Heart left ventricle (tissue), 16 donors: ENCODE data around the gene LOXL3. TPM values are rescaled to one million over a fixed set of nuclear protein-coding genes. Genes with fewer than 3 reads are reported as not detected.

Source experiments
- ATAC-seq, 4 donors: fragments of 200-7000 bp; cut with Tn5 transposase; one replicate each; pipeline ENCODE4 v1.9.1; 2020 to 2022; ENCODE audit warnings: moderate library complexity in 4 of 4, mild to moderate bottlenecking in 3 of 4, moderate number of reproducible peaks in 1 of 4
- DNase-seq, 5 donors: peaks; one replicate each; pipeline ENCODE4 v3.0.0-alpha.2; 2020
- H3K27ac ChIP-seq, 12 donors: fragments of 200-600 bp; sonication (generic) in 4 of 12; one replicate each; pipeline versions ENCODE4 v1.5.0 to v1.8.0; 2016 to 2022; ENCODE audit warnings: mild to moderate bottlenecking in 2 of 12
- H3K27me3 ChIP-seq, 9 donors: fragments of 200-600 bp; sonication (generic) in 2 of 9; one replicate each; pipeline versions ENCODE4 v1.5.1 to v1.8.0; 2016 to 2022; ENCODE audit warnings: mild to moderate bottlenecking in 3 of 9
- H3K36me3 ChIP-seq, 9 donors: fragments of 200-600 bp; sonication (generic) in 2 of 9; one replicate each; pipeline versions ENCODE4 v1.5.0 to v1.8.0; 2018 to 2022; ENCODE audit warnings: mild to moderate bottlenecking in 2 of 9
- H3K4me1 ChIP-seq, 12 donors: fragments of 200-600 bp; sonication (generic) in 4 of 12; one replicate each; pipeline versions ENCODE4 v1.5.0 to v1.8.0; 2016 to 2022; ENCODE audit warnings: mild to moderate bottlenecking in 3 of 12
- H3K4me3 ChIP-seq, 12 donors: fragments of 200-600 bp; sonication (generic) in 4 of 12; one replicate each; pipeline versions ENCODE4 v1.5.0 to v1.8.0; 2017 to 2022; ENCODE audit warnings: mild to moderate bottlenecking in 9 of 12, moderate library complexity in 4 of 12
- H3K9me3 ChIP-seq, 12 donors: fragments of 200-600 bp; sonication (generic) in 4 of 12; one replicate each; pipeline versions ENCODE4 v1.5.0 to v1.8.0; 2016 to 2022; ENCODE audit warnings: mild to moderate bottlenecking in 1 of 12
- CTCF ChIP-seq, 12 donors: fragments of 200-600 bp; sonication (generic) in 4 of 12; IDR thresholded peaks; one replicate each; pipeline versions ENCODE4 v1.5.0 to v1.8.0; 2018 to 2022; ENCODE audit warnings: antibody characterized with exemption in 12 of 12, mild to moderate bottlenecking in 5 of 12
- POLR2A ChIP-seq, 2 donors: fragments of 450-650 bp; IDR thresholded peaks; one replicate each; pipeline ENCODE4 v1.6.1; 2017; ENCODE audit warnings: antibody characterized with exemption in 2 of 2, mild to moderate bottlenecking in 2 of 2, moderate library complexity in 2 of 2
- WGBS, 4 donors: extraction: QIAGEN DNeasy Blood & Tissue Kit in 2 of 4; methylation state at CpG; one replicate each; pipeline versions ENCODE4 v1.1.5 to v1.1.7; 2013 to 2018; 5-methylcytosine and 5-hydroxymethylcytosine counted together
- intact Hi-C, 10 donors: fragments of 100-400 bp; cut with DNase I; formaldehyde crosslinking; loops; one replicate each; pipeline versions ENCODE4 v1.11.1 to v1.14.2; 2022
- long read RNA-seq, 3 donors: library from polyadenylated mRNA; unstranded; transcript quantifications; one replicate each; pipeline ENCODE4 v2.0.0, GENCODE V29; 2020 to 2021
- polyA plus RNA-seq, 2 donors: library from polyadenylated mRNA; stranded (reverse); fragments of 200-250 nt; gene quantifications; one replicate each; pipeline ENCODE4 v1.2.3, GENCODE V29; 2013
- total RNA-seq, 9 donors: library from RNA; depleted of rRNA in 2 of 9; stranded (reverse); fragments of >200 nt in 2 of 9; fragmentation: NEBNext Ultra II Directional in 3 of 9; extraction: Animal tissue kit (Norgen Biotek cat#: 25700) in 3 of 9; gene quantifications; one replicate each; pipeline versions ENCODE4 v1.1.0 to v1.2.4, GENCODE V29; 2016 to 2023
- donor health status: ischemic (EF 13 %, LVEDD 7.1; RV severe dilation, severe dysfunction).
- donor health status: healthy with polysubstance abuse.
- donor health status: DM: no; HTN: yes; CAD: no.
- donor health status: DM: no; HTN: no; CAD: no.
- donor health status: ischemic (EF 25% LVEDD 6.9; RV normal size, moderate dysfunction).
- donor health status: ischemic (EF 25% LVEDD 5.7; RV mildly dilated, moderate dysfunction).
- donor health status: healthy.
- donor health status: DM: yes; HTN: yes; CAD: no.
- donor health status: ischemic (EF 35%, LVEDD 5.7; RV mildly dilated, moderate dysfunction).
- donor health status: nonischemic (EF 11% LVEDD 7.7; RV severe dilation, severe dysfunction).
- donor health status: DM: yes; HTN: yes; CAD: no.
- donor health status: PGD.
- donor health status: ischemic (EF 29% LVEDD 5.4; RV normal size, mild dysfunction).
- donor health status: nonischemic (EF 23%, LVEDD 6.1; RV moderate dilation, normal function).

Gene LOXL3
- total RNA-seq (1 to 10 TPM; 1.6 to 8.7 (median 3.0) TPM), polyA plus RNA-seq (1 to 10 TPM; 1.5 to 3.5 TPM)
- long read RNA-seq, donor 1, partial matches to known transcripts, result 1 of 5 reads
- long read RNA-seq, donor 1, other reads (novel, unspliced or antisense), result 1 of 5 reads
- long read RNA-seq, donor 2, transcript LOXL3-201 (14 exons, 3,502 nt), result major isoform, 6 of 16 reads
- long read RNA-seq, donor 2, partial matches to known transcripts, result 7 of 16 reads
- long read RNA-seq, donor 2, other reads (novel, unspliced or antisense), result 1 of 16 reads
- long read RNA-seq, donor 3, partial matches to known transcripts, result 2 of 6 reads
- long read RNA-seq, donor 3, other reads (novel, unspliced or antisense), result 2 of 6 reads

- peak; percentile 67 to 90 (median 84) for ATAC-seq
- peak within 1 kb of the TSS; percentile 57 to 87 (median 72) for H3K4me3 ChIP-seq
- peak; percentile 92 to 95 (median 93) for DNase-seq
- TF ChIP-seq CTCF (IDR thresholded peaks at IDR 0.05) (no peak), POLR2A (IDR thresholded peaks at IDR 0.05) (peak in 1 of 2 donors; percentile 15)
- WGBS, 4 donors, result 0 to 1% (median 1%) methylated on average over 37 to 73 of the region's 73 CpGs
- peaks cover 0 to 38% (median 20%) of the 10 kb centered on the region in 12 donors for H3K4me1 ChIP-seq
- H3K27me3 ChIP-seq, result peaks cover 0 to 7% (median 0%) of the 10 kb centered on the region in 9 donors
- peaks cover 0 to 14% (median 0%) of the 10 kb centered on the region in 9 donors for H3K36me3 ChIP-seq
- no peaks in the 10 kb centered on the region for H3K9me3 ChIP-seq
- intact Hi-C loops, result loop anchor here in 2 of 10 donors (1.0 to 2.0 kb wide), 2 partner anchors 25 to 47 kb away; partner anchors contain the start of genes AUP1 (in 1 of the 2), HTRA2 (in 1 of the 2) and PCGF1 (in 1 of the 2)
- peak within 1 kb of the TSS; percentile 51 to 95 (median 86) for H3K27ac ChIP-seq
Measured at GRCh38 chr2:74553892-74554819, at the start of gene LOXL3, which contains the start of gene DOK1. Gene LOXL3, minus strand, starts transcription at chr2:74553942. Its CDS starts 1,308 bp downstream, at chr2:74552634. Gene DOK1, plus strand, starts transcription at chr2:74554720. Its CDS starts 35 bp downstream, at chr2:74554755.

GRCh38 chr2:74602586-74603281, 49.0 kb upstream of the LOXL3 start:
- peaks cover 0 to 5% (median 0%) of the 10 kb centered on the region in 12 donors for H3K4me1 ChIP-seq
- no peak overlapping the region for H3K4me3 ChIP-seq
- ATAC-seq (no peak), DNase-seq (no peak)
- intact Hi-C loops, result no loop called here
- TF ChIP-seq CTCF (IDR thresholded peaks at IDR 0.05) (no peak), POLR2A (IDR thresholded peaks at IDR 0.05) (no peak)
- no peaks in the 10 kb centered on the region for H3K9me3 ChIP-seq
- H3K27ac ChIP-seq, result no peak overlapping the region
- no peaks in the 10 kb centered on the region for H3K36me3 ChIP-seq
- 41 to 55% (median 51%) methylated on average over 1 of the region's 1 CpG for WGBS, 4 donors
- H3K27me3 ChIP-seq, result peaks cover 0 to 58% (median 8%) of the 10 kb centered on the region in 9 donors

GRCh38 chr2:74599676-74600075, 45.9 kb upstream of the LOXL3 start:
- DNase-seq (no peak), ATAC-seq (no peak)
- TF ChIP-seq POLR2A (IDR thresholded peaks at IDR 0.05), result no peak
- TF ChIP-seq CTCF (IDR thresholded peaks at IDR 0.05), result no peak
- 53 to 62% (median 55%) methylated on average over 3 of the region's 3 CpGs for whole genome bisulfite sequencing, 4 donors
- H3K27ac ChIP-seq, result no peak overlapping the region
- no peaks in the 10 kb centered on the region for H3K36me3 ChIP-seq
- peaks cover 0 to 5% (median 0%) of the 10 kb centered on the region in 12 donors for H3K4me1 ChIP-seq
- intact Hi-C loops, result no loop called here
- peaks cover 0 to 72% (median 16%) of the 10 kb centered on the region in 9 donors for H3K27me3 ChIP-seq
- H3K9me3 ChIP-seq, result no peaks in the 10 kb centered on the region
- H3K4me3 ChIP-seq, result no peak overlapping the region
